Endodermal cell (in vitro differentiated cells): Measurements from ENCODE around the gene LILRB3. TPM values are rescaled to one million over a fixed set of nuclear protein-coding genes. Genes with fewer than 3 reads are reported as not detected.
A peak's percentile ranks its signal among the peaks of the same experiment; 100 is the strongest.
"Not testable (repeated sequence)": the region's sequence is repeated elsewhere in the genome, so short reads cannot be mapped to it uniquely, and the experiment has no call there.

Experiments
- DNase-seq: peaks from one replicate; pipeline ENCODE4 v3.0.0-alpha.2; 2017
- H3K27ac ChIP-seq: 2 replicates; pipeline ENCODE4 v1.5.1; 2013; ENCODE audit warnings: mild to moderate bottlenecking, low read depth, low read length, moderate library complexity
- H3K27me3 ChIP-seq: 2 replicates; pipeline ENCODE4 v1.6.1; 2013; ENCODE audit warnings: mild to moderate bottlenecking, low read length, moderate library complexity; ENCODE audit not compliant: insufficient read depth, control insufficient read depth, poor library complexity, severe bottlenecking
- H3K36me3 ChIP-seq: 2 replicates; pipeline ENCODE4 v1.7.0; 2013; ENCODE audit warnings: mild to moderate bottlenecking, low read length, moderate library complexity; ENCODE audit not compliant: control insufficient read depth, insufficient read depth
- H3K4me1 ChIP-seq: one replicate; pipeline ENCODE4 v1.7.0; 2013; ENCODE audit warnings: low read length; ENCODE audit not compliant: control insufficient read depth, insufficient read depth
- H3K4me3 ChIP-seq: 2 replicates; pipeline ENCODE4 v1.5.1; 2013; ENCODE audit warnings: mild to moderate bottlenecking, low read length, moderate library complexity
- H3K9ac ChIP-seq: 2 replicates; pipeline ENCODE4 v1.6.1; 2013; ENCODE audit warnings: mild to moderate bottlenecking, low read length, moderate library complexity; ENCODE audit not compliant: poor library complexity, severe bottlenecking; ENCODE audit errors: extremely low read depth
- H3K9me3 ChIP-seq: 2 replicates; pipeline ENCODE4 v1.6.1; 2013; ENCODE audit warnings: mild to moderate bottlenecking, low read length, moderate library complexity; ENCODE audit not compliant: control insufficient read depth
- H3K27ac Mint-ChIP-seq: 2 replicates; pipeline ENCODE4 v1.8.0; 2020; ENCODE audit warnings: mixed read lengths
- H3K27me3 Mint-ChIP-seq: 2 replicates; pipeline ENCODE4 v1.8.0; 2021; ENCODE audit warnings: mild to moderate bottlenecking, mixed read lengths; ENCODE audit not compliant: insufficient read depth
- H3K36me3 Mint-ChIP-seq: 2 replicates; pipeline ENCODE4 v1.8.0; 2020; ENCODE audit warnings: low read depth, mixed read lengths
- H3K4me1 Mint-ChIP-seq: 2 replicates; pipeline ENCODE4 v1.8.0; 2020; ENCODE audit warnings: mixed read lengths
- H3K4me3 Mint-ChIP-seq: 2 replicates; pipeline ENCODE4 v1.8.0; 2020; ENCODE audit warnings: mild to moderate bottlenecking, moderate library complexity, mixed read lengths
- H3K9me3 Mint-ChIP-seq: 2 replicates; pipeline ENCODE4 v1.8.0; 2020; ENCODE audit warnings: mild to moderate bottlenecking, mixed read lengths
- WGBS, 2 experiments: methylation state at CpG; one replicate each; pipeline versions ENCODE4 v1.1.5 to v1.1.7; 2013; ENCODE audit warnings: missing lambda C conversion rate in 2 of 2, mixed read lengths in 1 of 2; ENCODE audit not compliant: insufficient coverage in 1 of 2, insufficient read length in 1 of 2; 5-methylcytosine and 5-hydroxymethylcytosine counted together
- total RNA-seq, 2 donors: library from RNA; stranded (reverse); fragmentation: NEBNext Ultra II Directional in 1 of 2; extraction: Animal tissue kit (Norgen Biotek cat#: 25700) in 1 of 2; gene quantifications; 2 replicates in 1 of 2; 3 replicates in 1 of 2; pipeline ENCODE4 v1.2.1, GENCODE V29; 2021
- TF ChIP-seq, protein P1 (sequence below): fragments of 200-600 bp; sonication (generic); conservative IDR thresholded peaks from 2 replicates; pipeline ENCODE4 v1.5.0; 2021; ENCODE audit warnings: antibody characterized with exemption, mild to moderate bottlenecking

The LILRB3 gene
- total RNA-seq, 2 donors from 2014 or later: not detected

DNA sequence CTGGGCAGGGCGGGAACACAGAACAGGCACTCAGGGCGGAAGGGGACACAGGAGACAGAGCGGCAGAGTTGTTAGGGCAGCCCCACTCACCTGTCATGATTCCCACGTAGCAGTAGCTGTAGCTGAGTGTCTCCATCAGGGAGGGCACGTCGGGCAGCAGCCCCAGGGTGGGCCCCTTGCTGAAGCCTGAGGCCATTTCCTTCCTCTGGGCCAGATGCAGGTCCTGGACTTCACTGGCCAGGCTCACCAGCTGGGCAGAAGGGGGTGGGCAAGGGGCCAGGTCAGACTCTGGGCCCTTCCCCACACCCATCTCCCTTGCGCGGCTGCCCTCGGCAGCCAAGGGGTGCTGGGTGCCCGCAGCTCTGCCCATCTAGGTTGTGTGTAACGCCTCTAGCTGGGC lies 39.4 kb downstream of the LILRB3 start:
- H3K4me1 Mint-ChIP-seq: peaks cover 4% of the 10 kb centered on the region
- no peak overlapping the region for H3K9ac ChIP-seq
- no peak overlapping the region for H3K27ac Mint-ChIP-seq
- H3K36me3 Mint-ChIP-seq: peaks cover 53% of the 10 kb centered on the region
- H3K27me3 Mint-ChIP-seq: no peaks in the 10 kb centered on the region
- no peaks in the 10 kb centered on the region for H3K9me3 Mint-ChIP-seq
- TF ChIP-seq, protein P1, sequence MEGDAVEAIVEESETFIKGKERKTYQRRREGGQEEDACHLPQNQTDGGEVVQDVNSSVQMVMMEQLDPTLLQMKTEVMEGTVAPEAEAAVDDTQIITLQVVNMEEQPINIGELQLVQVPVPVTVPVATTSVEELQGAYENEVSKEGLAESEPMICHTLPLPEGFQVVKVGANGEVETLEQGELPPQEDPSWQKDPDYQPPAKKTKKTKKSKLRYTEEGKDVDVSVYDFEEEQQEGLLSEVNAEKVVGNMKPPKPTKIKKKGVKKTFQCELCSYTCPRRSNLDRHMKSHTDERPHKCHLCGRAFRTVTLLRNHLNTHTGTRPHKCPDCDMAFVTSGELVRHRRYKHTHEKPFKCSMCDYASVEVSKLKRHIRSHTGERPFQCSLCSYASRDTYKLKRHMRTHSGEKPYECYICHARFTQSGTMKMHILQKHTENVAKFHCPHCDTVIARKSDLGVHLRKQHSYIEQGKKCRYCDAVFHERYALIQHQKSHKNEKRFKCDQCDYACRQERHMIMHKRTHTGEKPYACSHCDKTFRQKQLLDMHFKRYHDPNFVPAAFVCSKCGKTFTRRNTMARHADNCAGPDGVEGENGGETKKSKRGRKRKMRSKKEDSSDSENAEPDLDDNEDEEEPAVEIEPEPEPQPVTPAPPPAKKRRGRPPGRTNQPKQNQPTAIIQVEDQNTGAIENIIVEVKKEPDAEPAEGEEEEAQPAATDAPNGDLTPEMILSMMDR: no peak
- no peaks in the 10 kb centered on the region for H3K9me3 ChIP-seq
- H3K4me1 ChIP-seq: no peaks in the 10 kb centered on the region
- no peak overlapping the region for H3K27ac ChIP-seq
- no peaks in the 10 kb centered on the region for H3K27me3 ChIP-seq
- 93 to 96% methylated on average over 5 to 11 of the region's 11 CpGs for WGBS, 2 experiments
- H3K4me3 ChIP-seq: no peak overlapping the region
- no peak for DNase-seq
- peaks cover 43% of the 10 kb centered on the region for H3K36me3 ChIP-seq
- no peak overlapping the region for H3K4me3 Mint-ChIP-seq

DNA sequence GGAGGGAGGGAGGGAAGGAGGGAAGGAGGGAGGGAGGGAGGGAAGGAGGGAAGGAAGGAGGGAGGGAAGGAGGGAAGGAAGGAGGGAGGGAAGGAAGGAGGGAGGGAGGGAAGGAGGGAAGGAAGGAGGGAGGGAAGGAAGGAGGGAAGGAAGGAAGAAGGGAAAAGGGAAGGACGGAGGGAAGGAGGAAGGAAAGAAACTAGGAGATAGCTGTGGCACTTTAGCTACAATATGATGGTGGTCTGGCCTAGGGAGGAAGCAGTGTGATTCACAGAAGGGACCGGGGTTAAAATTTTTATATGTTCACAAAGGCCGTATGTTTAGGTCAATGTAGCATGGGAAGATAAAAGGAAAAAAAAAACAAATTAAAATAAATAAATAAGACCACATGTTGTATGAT lies 40.9 kb downstream of the LILRB3 start:
- 99 to 100% methylated on average over 1 to 3 of the region's 3 CpGs for WGBS, 2 experiments
- not testable (repeated sequence) for H3K27me3 ChIP-seq, H3K4me1 ChIP-seq, H3K9me3 Mint-ChIP-seq, H3K4me3 ChIP-seq, H3K27ac Mint-ChIP-seq, H3K27me3 Mint-ChIP-seq, H3K9me3 ChIP-seq, H3K27ac ChIP-seq, H3K4me3 Mint-ChIP-seq, H3K9ac ChIP-seq, DNase-seq, H3K4me1 Mint-ChIP-seq
- H3K36me3 Mint-ChIP-seq: peaks cover 50% of the 10 kb centered on the region
- H3K36me3 ChIP-seq: peaks cover 43% of the 10 kb centered on the region

DNA sequence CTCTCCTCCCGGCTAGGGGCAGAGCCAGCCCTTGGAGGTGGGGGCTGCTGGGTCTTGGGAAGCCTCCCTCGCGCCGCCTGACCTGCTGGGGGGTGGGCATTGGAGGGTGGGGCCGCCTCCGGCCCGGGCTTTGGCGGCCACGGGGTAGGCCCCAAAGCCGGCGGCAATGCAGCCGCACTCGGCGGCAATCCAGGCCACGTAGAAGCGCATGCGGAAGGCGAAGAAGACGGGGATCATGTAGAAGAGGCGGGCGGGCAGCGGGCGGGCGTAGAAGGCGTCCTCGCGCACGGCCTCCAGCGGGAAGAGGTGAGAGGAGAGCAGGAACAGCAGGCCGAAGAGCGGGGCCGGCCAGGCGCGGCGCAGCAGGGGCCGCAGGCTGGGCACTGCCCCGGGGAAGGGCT lies 42.1 kb downstream of the LILRB3 start:
- H3K27me3 Mint-ChIP-seq: no peaks in the 10 kb centered on the region

More for the DNA sequence above, 42.1 kb downstream of the LILRB3 start:
- H3K36me3 ChIP-seq: peaks cover 42% of the 10 kb centered on the region
- H3K9ac ChIP-seq: peak overlapping the region; percentile 25
- H3K4me1 Mint-ChIP-seq: no peaks in the 10 kb centered on the region
- H3K4me1 ChIP-seq: no peaks in the 10 kb centered on the region
- no peak overlapping the region for H3K27ac Mint-ChIP-seq
- H3K27me3 ChIP-seq: no peaks in the 10 kb centered on the region
- TF ChIP-seq, protein P1: no peak
- no peaks in the 10 kb centered on the region for H3K9me3 ChIP-seq
- no peaks in the 10 kb centered on the region for H3K9me3 Mint-ChIP-seq
- H3K27ac ChIP-seq: peak overlapping the region; percentile 90
- 93 to 94% methylated on average over 23 to 37 of the region's 37 CpGs for WGBS, 2 experiments
- no peak for DNase-seq
- H3K4me3 ChIP-seq: no peak overlapping the region
- no peak overlapping the region for H3K4me3 Mint-ChIP-seq
- peaks cover 46% of the 10 kb centered on the region for H3K36me3 Mint-ChIP-seq
